Measurements from ENCODE around the gene ACO2.

The ACO2 gene

DNA sequence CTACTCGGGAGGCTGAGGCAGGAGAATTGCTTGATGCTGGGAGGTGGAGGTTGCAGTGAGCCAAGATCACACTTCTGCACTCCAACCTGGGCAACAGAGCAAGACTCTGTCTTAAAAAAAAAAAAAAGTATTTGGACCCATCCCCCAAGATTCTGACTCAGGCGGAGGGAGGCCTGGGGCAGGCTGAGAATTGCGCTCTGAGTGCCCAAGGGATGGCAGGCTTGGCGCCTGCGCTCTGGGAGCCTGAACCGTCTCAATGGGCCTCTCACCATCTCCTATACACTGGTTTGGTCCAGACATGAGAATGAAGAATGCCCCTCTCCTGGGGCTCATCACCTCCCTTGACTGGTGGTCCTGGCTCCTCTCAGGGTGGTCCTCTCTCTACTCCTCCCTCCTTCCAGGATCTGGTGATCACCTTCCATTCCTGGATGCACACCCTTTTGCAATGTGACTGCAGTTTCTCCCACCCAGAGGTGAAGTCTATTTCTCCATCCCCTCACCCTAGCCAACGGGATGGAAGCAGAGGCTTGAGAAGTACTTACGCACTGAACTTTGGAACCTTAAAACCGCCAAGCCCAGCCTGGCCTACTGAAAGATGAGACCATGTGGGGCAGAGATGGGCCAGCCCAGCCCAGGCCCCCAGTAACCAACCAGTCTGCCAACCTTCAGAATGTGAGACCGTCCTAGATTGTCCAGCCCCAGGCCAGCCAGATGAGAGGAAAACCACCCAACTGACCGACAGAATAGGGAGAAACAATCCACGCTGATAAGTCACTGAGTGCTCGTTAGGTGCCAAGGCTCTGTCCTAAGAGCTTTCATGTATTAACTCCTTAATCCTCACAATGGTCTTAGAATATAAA is 70.5 kb downstream of the ACO2 start:
- no peak overlapping the region for H3K4me3 ChIP-seq (ENCODE audit: low read length)
- no peak for DNase-seq (ENCODE audit: low read depth)
- TF ChIP-seq, protein P1, sequence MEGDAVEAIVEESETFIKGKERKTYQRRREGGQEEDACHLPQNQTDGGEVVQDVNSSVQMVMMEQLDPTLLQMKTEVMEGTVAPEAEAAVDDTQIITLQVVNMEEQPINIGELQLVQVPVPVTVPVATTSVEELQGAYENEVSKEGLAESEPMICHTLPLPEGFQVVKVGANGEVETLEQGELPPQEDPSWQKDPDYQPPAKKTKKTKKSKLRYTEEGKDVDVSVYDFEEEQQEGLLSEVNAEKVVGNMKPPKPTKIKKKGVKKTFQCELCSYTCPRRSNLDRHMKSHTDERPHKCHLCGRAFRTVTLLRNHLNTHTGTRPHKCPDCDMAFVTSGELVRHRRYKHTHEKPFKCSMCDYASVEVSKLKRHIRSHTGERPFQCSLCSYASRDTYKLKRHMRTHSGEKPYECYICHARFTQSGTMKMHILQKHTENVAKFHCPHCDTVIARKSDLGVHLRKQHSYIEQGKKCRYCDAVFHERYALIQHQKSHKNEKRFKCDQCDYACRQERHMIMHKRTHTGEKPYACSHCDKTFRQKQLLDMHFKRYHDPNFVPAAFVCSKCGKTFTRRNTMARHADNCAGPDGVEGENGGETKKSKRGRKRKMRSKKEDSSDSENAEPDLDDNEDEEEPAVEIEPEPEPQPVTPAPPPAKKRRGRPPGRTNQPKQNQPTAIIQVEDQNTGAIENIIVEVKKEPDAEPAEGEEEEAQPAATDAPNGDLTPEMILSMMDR (conservative IDR thresholded peaks at IDR 0.05; ENCODE audit: low read depth, low read length), result no peak

DNA sequence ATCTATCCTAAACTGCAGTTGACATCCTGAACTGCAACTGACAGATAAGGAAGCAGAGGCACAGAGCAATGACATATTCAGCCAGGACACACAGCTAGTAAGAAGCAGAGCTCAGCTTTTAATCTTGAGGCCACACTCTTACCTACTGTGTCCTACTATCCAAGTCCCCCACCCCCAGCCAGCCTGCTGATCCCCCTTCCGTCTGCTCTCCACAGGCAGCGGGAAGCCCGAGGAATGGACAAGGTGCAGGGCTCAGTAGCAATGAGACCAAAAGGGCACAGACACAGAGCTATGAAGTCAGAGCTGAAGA is 71.0 kb downstream of the ACO2 start:
- TF ChIP-seq, protein P1 (conservative IDR thresholded peaks at IDR 0.05; ENCODE audit: low read depth, low read length), result no peak
- H3K4me3 ChIP-seq (ENCODE audit: low read length), result no peak overlapping the region
- no peak for DNase-seq (ENCODE audit: low read depth)

DNA sequence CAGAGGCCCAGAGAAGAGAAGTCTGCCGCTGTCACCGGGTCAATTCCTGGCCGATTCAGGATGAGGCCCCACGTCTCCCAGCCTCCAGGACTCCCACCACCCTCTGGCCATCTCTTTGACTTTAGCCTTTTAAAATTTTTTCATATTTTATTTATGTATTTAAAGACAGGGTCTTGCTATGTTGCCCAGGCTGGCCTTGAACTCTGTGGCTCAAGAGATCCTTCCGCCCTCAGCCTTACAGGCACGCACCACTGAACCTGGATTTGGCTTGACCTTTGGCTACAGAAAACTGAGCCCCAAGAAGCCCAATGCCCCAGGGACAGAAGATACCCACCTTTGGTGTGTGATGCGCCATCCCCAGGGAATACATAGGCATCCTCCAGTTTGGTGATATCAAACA is 71.4 kb downstream of the ACO2 start:
- no peak for DNase-seq (ENCODE audit: low read depth)
- no peak overlapping the region for H3K4me3 ChIP-seq (ENCODE audit: low read length)
- TF ChIP-seq, protein P1 (conservative IDR thresholded peaks at IDR 0.05; ENCODE audit: low read depth, low read length), result no peak

DNA sequence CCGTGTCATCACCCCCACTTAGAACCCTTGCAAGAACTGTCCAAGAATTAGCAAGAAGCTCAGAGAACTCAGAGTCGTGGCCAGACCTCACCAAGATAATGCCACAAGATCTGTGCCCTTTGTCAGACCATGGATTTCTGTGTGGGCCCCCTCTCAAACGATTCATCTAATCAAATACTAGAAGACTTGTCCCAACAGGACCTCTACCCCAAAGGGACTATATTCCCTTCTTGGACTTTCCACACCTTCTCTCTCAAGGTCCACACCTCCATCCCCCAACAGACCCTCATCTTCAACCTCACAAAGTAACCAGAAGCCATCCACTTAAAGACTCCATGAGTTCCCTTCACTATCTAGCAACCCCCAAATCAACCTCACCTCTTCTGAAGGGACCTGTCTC is 72.6 kb downstream of the ACO2 start:
- no peak overlapping the region for H3K4me3 ChIP-seq (ENCODE audit: low read length)
- TF ChIP-seq, protein P1 (conservative IDR thresholded peaks at IDR 0.05; ENCODE audit: low read depth, low read length), result no peak
- no peak for DNase-seq (ENCODE audit: low read depth)

DNA sequence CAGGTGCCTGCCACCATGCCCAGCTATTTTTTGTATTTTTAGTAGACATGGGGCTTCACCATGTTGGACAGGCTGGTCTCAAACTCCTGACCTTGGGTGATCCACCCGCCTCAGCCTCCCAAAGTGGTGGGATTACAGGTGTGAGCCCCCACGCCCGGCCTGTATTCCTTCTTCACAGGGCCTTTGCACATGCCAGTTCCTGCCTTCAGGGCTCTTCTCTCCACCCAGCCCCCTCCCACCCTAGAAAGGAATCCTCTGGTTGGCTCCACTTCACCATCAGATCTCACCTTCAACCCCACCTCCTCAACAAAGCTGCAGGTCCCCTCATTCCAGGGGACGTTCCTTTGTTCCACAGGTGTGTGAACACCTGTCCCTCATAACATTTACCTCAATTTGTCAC is 73.3 kb downstream of the ACO2 start:
- H3K4me3 ChIP-seq (ENCODE audit: low read length), result no peak overlapping the region
- no peak for DNase-seq (ENCODE audit: low read depth)
- TF ChIP-seq, protein P1 (conservative IDR thresholded peaks at IDR 0.05; ENCODE audit: low read depth, low read length), result no peak

DNA sequence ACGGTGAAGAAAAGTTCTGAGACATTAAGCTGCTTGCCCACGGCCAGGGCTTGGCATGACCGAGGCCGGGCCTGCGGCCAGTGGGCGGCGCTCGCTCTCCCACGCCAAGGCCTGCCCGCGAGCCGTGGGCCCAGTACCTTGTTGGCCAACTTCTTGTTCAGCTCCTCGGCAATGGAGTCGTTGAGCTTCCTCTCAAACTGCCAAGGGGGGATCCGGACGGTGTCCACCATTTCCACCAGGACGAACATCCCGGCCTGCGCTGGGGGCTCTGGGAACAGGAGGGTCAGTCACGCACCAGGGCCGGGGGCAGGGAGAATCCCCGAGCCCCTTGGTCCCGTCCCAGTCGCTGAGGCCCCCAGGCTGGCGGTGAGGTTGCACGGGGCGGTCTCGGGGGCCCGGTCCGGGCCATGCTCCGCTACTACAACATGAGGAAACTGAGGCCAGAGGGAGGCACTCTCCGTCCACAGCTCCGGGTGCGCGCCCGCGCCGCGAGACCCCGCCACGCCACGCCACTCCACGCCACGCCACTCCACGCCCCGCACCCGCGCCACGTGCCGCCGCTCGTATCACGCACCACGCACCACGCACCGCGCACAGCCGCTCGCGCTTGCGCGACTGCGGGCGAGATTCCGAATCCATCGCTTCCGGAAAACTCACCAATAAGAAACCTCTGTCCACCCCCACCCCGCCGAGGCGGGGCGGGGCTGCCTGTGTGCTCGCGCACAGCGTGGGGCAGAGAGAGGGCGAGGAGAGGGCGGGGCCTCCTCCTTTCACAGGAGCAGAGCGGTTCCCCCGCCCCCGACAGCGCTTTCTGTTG is 75.1 kb downstream of the ACO2 start, which contains the start of gene POLR3H:
Gene POLR3H, minus strand, starts transcription at position 617 of the 817 bp plus-strand sequence. Its CDS starts 369 bp downstream, at position 248.
- DNase-seq (ENCODE audit: low read depth), result peak; percentile 87

More for the DNA sequence above, 75.1 kb downstream of the ACO2 start, which contains the start of gene POLR3H:
- H3K4me3 ChIP-seq (ENCODE audit: low read length), result peak within 1 kb of the TSS; percentile 81
- TF ChIP-seq, protein P1 (conservative IDR thresholded peaks at IDR 0.05; ENCODE audit: low read depth, low read length), result peak; percentile 70
